ENCODE data around the gene GOLGA2. TPM values are rescaled to one million over a fixed set of nuclear protein-coding genes. Genes with fewer than 3 reads are reported as not detected.

GOLGA2 gene
- total RNA-seq, 1 donor from 2014 or later = 35.9 TPM

GRCh38 chr9:128245421-128246151 lies 30.2 kb downstream of the GOLGA2 start:
- no peak for DNase-seq (ENCODE audit: low read depth)
- TF ChIP-seq CTCF (conservative IDR thresholded peaks at IDR 0.05; ENCODE audit: low read depth, low read length) = no peak
- no peak overlapping the region for H3K4me3 ChIP-seq (ENCODE audit: low read depth, low read length)

- H3K4me3 ChIP-seq (ENCODE audit: low read depth, low read length) = no peak overlapping the region
- no peak for DNase-seq (ENCODE audit: low read depth)
- no peak for TF ChIP-seq CTCF (conservative IDR thresholded peaks at IDR 0.05; ENCODE audit: low read depth, low read length)
These were observed 31.0 kb downstream of the GOLGA2 start for GRCh38 chr9:128244837-128245231.

- TF ChIP-seq CTCF (conservative IDR thresholded peaks at IDR 0.05; ENCODE audit: low read depth, low read length) = no peak
- no peak for DNase-seq (ENCODE audit: low read depth)
- H3K4me3 ChIP-seq (ENCODE audit: low read depth, low read length) = no peak overlapping the region
These were observed 31.5 kb downstream of the GOLGA2 start for GRCh38 chr9:128244091-128244836.

- no peak overlapping the region for H3K4me3 ChIP-seq (ENCODE audit: low read depth, low read length)
- TF ChIP-seq CTCF (conservative IDR thresholded peaks at IDR 0.05; ENCODE audit: low read depth, low read length) = no peak
- DNase-seq (ENCODE audit: low read depth) = no peak
These were observed 32.4 kb downstream of the GOLGA2 start for GRCh38 chr9:128243215-128244018.

GRCh38 chr9:128242828-128243214 lies 33.0 kb downstream of the GOLGA2 start:
- no peak overlapping the region for H3K4me3 ChIP-seq (ENCODE audit: low read depth, low read length)
- TF ChIP-seq CTCF (conservative IDR thresholded peaks at IDR 0.05; ENCODE audit: low read depth, low read length) = no peak
- DNase-seq (ENCODE audit: low read depth) = no peak

- TF ChIP-seq CTCF (conservative IDR thresholded peaks at IDR 0.05; ENCODE audit: low read depth, low read length) = no peak
- no peak overlapping the region for H3K4me3 ChIP-seq (ENCODE audit: low read depth, low read length)
- DNase-seq (ENCODE audit: low read depth) = no peak
These were observed 33.7 kb downstream of the GOLGA2 start for GRCh38 chr9:128242124-128242523.

Data from epithelial cell of proximal tubule (primary cell).